DOHH2 (cell line): ENCODE measurements around the gene YPEL1.

Experiments
- CTCF ChIP-seq: fragments of 200-600 bp; sonication (generic); IDR thresholded peaks from one replicate; pipeline ENCODE4 v1.5.1; 2014; ENCODE audit warnings: antibody characterized with exemption, mild to moderate bottlenecking, low read depth, low read length; ENCODE audit not compliant: poor library complexity, severe bottlenecking
- EZH2phosphoT487 ChIP-seq: fragments of 200-600 bp; sonication (generic); IDR thresholded peaks from 2 replicates; pipeline ENCODE4 v1.6.1; 2017; ENCODE audit warnings: borderline replicate concordance, mild to moderate bottlenecking, antibody characterized with exemption, low read length, moderate library complexity, mixed read lengths

GRCh38 chr22:21702700-21703683 lies 32.6 kb downstream of the YPEL1 start:
- no peak for TF ChIP-seq CTCF
- no peak for TF ChIP-seq EZH2phosphoT487
